ENCODE measurements around the gene STAC3.

STAC3 gene

GRCh38 chr12:57238854-57239554 lies 12.0 kb downstream of the STAC3 start:
- peak; percentile 100 for TF ChIP-seq CTCF (IDR thresholded peaks at IDR 0.05; ENCODE audit: low read depth, low read length, missing control alignments)
- no peak for DNase-seq (ENCODE audit: low read depth)
- peak overlapping the region; percentile 61 for H3K4me3 ChIP-seq (ENCODE audit: low read depth, low read length)

- peak overlapping the region; percentile 43 for H3K4me3 ChIP-seq (ENCODE audit: low read depth, low read length)
- DNase-seq (ENCODE audit: low read depth): no peak
Observed at GRCh38 chr12:57237932-57238853, 12.8 kb downstream of the STAC3 start.

GRCh38 chr12:57237596-57237931 lies 13.4 kb downstream of the STAC3 start:
- no peak for DNase-seq (ENCODE audit: low read depth)
- H3K4me3 ChIP-seq (ENCODE audit: low read depth, low read length): no peak overlapping the region
- TF ChIP-seq CTCF (IDR thresholded peaks at IDR 0.05; ENCODE audit: low read depth, low read length, missing control alignments): no peak

More at GRCh38 chr12:57237932-57238853, 12.8 kb downstream of the STAC3 start:
- TF ChIP-seq CTCF (IDR thresholded peaks at IDR 0.05; ENCODE audit: low read depth, low read length, missing control alignments): no peak

- TF ChIP-seq CTCF (IDR thresholded peaks at IDR 0.05; ENCODE audit: low read depth, low read length, missing control alignments): no peak
- H3K4me3 ChIP-seq (ENCODE audit: low read depth, low read length): no peak overlapping the region
- DNase-seq (ENCODE audit: low read depth): no peak
Observed at GRCh38 chr12:57236925-57237595, 13.9 kb downstream of the STAC3 start.

GRCh38 chr12:57236201-57236924 lies 14.6 kb downstream of the STAC3 start:
- H3K4me3 ChIP-seq (ENCODE audit: low read depth, low read length): no peak overlapping the region
- no peak for DNase-seq (ENCODE audit: low read depth)
- TF ChIP-seq CTCF (IDR thresholded peaks at IDR 0.05; ENCODE audit: low read depth, low read length, missing control alignments): no peak

- DNase-seq (ENCODE audit: low read depth): no peak
- no peak overlapping the region for H3K4me3 ChIP-seq (ENCODE audit: low read depth, low read length)
Observed at GRCh38 chr12:57235728-57236131, 15.3 kb downstream of the STAC3 start.

More at GRCh38 chr12:57235728-57236131, 15.3 kb downstream of the STAC3 start:
- no peak for TF ChIP-seq CTCF (IDR thresholded peaks at IDR 0.05; ENCODE audit: low read depth, low read length, missing control alignments)

All from GM12864 (cell line).